K562 treated with DMSO at 1 percent for 24 hours (cell line): ENCODE data around the gene ALOX5AP. TPM values are rescaled to one million over a fixed set of nuclear protein-coding genes. Genes with fewer than 3 reads are reported as not detected.

ENCODE experiments used
- total RNA-seq: library from RNA; unstranded; fragments of 300-600 nt; gene quantifications from 2 replicates; pipeline ENCODE4 v1.2.3, GENCODE V29; 2022; ENCODE audit warnings: low read depth; ENCODE audit not compliant: insufficient read depth

ALOX5AP gene
- total RNA-seq: 3.0 TPM in 2 replicates

GRCh38 chr13:30735025-30735871 is at the start of gene ALOX5AP:
Gene ALOX5AP, plus strand, starts transcription at chr13:30735543. Its CDS starts 63 bp downstream, at chr13:30735606.

Other genes starting within 250 kb of the ALOX5AP start
- 4.4 TPM in 2 replicates for gene USPL1, start 117.6 kb upstream of the ALOX5AP start, total RNA-seq
- not detected in 2 replicates for gene MEDAG, start 170.7 kb downstream of the ALOX5AP start, total RNA-seq
- not detected in 2 replicates for gene TEX26, start 197.1 kb downstream of the ALOX5AP start, total RNA-seq